ENCODE data around the gene DISC1.

The DISC1 gene

DNA sequence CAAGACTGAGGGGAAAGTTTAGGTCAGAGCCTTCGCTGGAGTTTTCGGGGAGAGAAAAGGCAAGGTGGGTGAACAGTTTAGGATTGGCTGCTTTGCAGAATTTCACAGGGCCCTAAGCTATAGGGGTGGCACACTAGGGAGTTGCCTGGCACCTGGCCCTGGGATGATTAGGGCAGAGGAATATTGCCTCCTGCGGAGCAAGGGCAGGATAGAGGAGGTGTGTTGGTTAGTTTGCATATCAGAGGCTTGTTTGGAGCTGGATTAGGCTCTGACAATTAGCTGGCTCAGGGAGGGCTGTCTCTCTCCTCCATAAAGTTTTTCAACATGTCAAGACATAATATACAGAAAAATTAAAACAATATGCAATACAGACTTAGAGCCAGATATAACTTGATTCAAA lies 436.4 kb downstream of the DISC1 start:
- no peak for DNase-seq

DNA sequence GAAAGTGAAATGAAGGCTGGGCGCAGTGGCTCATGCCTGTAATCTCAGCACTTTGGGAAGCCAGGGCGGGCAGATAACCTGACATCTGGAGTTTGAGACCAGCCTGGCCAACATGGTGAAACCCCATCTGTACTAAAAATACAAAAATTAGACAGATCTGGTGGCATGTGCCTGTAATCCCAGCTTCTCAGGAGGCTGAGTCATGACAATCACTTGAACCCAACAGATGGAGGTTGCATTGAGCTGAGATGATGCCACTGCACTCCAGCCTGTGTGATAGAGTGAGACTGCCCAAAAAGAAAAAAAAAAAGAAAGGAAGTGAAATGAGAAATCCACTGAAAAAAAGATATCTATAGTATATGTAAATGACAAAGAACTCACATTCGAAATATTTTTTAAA lies 439.9 kb downstream of the DISC1 start:
- no peak for DNase-seq

DNA sequence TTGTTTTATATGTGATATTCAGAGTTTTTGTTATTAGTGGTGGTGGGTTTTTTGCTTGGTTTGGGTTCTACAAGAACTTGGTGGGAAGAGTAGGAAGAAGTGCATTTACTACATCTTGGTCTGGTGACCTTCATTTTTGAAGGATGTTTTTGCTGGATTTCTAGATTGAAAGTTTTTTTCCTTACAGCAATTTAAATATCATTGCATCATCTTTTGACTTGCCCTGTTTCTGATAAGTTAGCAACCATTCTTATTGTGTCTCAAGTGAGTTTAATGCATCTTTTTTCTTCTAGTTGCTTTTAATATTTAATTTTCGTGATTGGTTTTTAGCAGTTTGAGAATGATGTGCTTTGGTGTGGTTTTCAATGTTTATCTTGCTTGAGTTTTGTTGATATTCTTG lies 447.7 kb downstream of the DISC1 start:
- DNase-seq: no peak

DNA sequence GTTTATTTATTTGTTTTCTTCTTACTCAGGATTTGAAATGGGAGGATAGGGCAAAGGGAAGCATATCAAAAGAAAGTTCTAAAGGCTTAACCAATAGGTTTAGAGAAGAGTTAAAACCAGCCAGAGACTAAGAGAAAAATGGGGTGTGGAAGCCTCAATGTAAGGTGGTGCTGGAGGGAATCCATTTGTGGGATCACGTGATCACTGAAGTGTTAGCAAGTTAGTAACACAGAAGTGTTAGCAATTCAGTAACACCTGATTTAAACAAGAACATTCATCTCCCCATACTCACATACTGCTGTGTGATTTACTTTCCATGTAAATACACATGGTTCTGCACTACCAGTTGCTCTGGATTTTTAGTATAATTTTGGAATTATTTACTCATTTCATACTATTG lies 451.2 kb downstream of the DISC1 start:
- DNase-seq: no peak

DNA sequence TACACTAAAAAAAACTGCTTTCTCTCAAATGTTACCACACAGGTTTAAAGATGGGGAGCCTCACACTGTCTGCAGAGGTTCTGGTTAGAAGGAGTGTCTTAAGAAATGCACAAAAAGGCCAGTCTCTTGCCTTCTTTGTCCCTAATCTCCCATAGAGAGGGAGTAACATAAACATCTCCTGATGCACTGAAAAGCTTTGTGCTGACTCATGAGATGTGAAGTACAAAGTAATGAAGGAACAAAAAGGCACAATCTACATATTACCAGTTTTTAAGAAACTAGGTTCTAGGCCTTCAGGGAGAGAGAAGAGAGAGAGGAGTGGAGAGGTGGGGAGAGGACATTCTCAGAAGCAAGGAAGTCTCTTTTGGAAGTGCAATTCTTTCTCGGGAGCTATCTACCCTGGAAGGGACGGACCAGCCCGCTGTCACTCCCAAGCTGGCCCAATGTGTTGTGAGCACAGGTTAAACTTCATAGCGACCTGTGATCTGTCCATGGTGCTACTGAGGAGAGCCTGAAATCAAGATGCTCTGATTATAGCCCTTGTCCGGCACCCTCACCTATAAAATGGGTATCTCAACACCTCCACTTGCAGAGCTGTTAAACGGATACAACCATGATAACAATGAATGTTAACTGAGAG lies 458.1 kb downstream of the DISC1 start:
- DNase-seq: no peak

DNA sequence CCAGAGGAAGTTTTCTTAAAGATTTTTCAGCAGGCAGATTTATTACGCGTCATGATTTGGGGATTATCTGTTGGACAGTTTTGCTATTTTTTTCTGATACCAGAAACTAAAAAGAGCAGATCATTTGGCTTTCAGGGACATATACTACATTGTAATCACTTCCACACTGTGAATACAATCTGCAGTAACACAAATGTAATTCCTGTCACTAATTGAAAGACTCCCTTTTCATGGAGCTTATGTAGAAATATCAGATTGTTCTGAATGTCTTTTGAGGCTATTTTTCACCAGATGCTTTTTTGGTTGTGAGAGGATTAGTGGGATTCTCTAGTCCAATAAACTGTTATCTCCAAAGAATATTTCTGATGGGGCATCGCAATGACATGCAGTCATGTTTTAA lies 464.2 kb downstream of the DISC1 start:
- no peak for DNase-seq

All from activated CD4-positive, alpha-beta T cell treated with anti-CD3 and anti-CD28 coated beads, Interleukin-2, amount 50 U/mL, for 16 hours (primary cell).